HG03280 (cell line): ENCODE data around the gene CTSD.
"Not testable (repeated sequence)": the region's sequence is repeated elsewhere in the genome, so short reads cannot be mapped to it uniquely, and the experiment has no call there.

Source experiments
- ATAC-seq: cut with Tn5 transposase; IDR thresholded peaks from one replicate; pipeline ENCODE4 v1.9.1; 2021; ENCODE audit warnings: mild to moderate bottlenecking, moderate library complexity; ENCODE audit not compliant: unreplicated experiment

The CTSD gene

GRCh38 chr11:1770528-1770927 is 6.8 kb upstream of the CTSD start:
- no peak for ATAC-seq

- ATAC-seq = no peak
These were observed 6.3 kb upstream of the CTSD start for GRCh38 chr11:1770061-1770460.

- not testable (repeated sequence) for ATAC-seq
These were observed 5.7 kb upstream of the CTSD start for GRCh38 chr11:1769304-1769936.

- ATAC-seq = no peak
These were observed 4.4 kb upstream of the CTSD start for GRCh38 chr11:1768141-1768469.

GRCh38 chr11:1767399-1768140 is 3.8 kb upstream of the CTSD start:
- no peak for ATAC-seq

- no peak for ATAC-seq
These were observed 3.1 kb upstream of the CTSD start for GRCh38 chr11:1766719-1767398.

GRCh38 chr11:1765871-1766718 is 2.4 kb upstream of the CTSD start:
- ATAC-seq = no peak

- ATAC-seq = peak; percentile 15
These were observed 361 bp downstream of the CTSD start for GRCh38 chr11:1763336-1763795.

- no peak for ATAC-seq
These were observed 1.0 kb downstream of the CTSD start for GRCh38 chr11:1762537-1763302.

- ATAC-seq = no peak
These were observed 1.7 kb downstream of the CTSD start for GRCh38 chr11:1761857-1762536.

- ATAC-seq = no peak
These were observed 2.4 kb downstream of the CTSD start for GRCh38 chr11:1761110-1761856.

- ATAC-seq = no peak
These were observed 3.2 kb downstream of the CTSD start for GRCh38 chr11:1760351-1761109.

- no peak for ATAC-seq
These were observed 3.9 kb downstream of the CTSD start for GRCh38 chr11:1759851-1760220.

GRCh38 chr11:1759151-1759850 is 4.4 kb downstream of the CTSD start:
- no peak for ATAC-seq

- ATAC-seq = no peak
These were observed 5.0 kb downstream of the CTSD start for GRCh38 chr11:1758611-1759150.

GRCh38 chr11:1757861-1758610 is 5.7 kb downstream of the CTSD start:
- no peak for ATAC-seq
